GM18907 (cell line): ENCODE measurements around the gene TOMM40L.
"Not testable (repeated sequence)": the region's sequence is repeated elsewhere in the genome, so short reads cannot be mapped to it uniquely, and the experiment has no call there.

Experiments used
- ATAC-seq: cut with Tn5 transposase; IDR thresholded peaks from one replicate; pipeline ENCODE4 v1.9.1; 2021; ENCODE audit warnings: mild to moderate bottlenecking, moderate library complexity; ENCODE audit not compliant: unreplicated experiment

Gene TOMM40L

GRCh38 chr1:161250100-161250499 lies 24.2 kb downstream of the TOMM40L start:
- not testable (repeated sequence) for ATAC-seq

- ATAC-seq, result no peak
Observed at GRCh38 chr1:161250829-161251228, 25.0 kb downstream of the TOMM40L start.

- ATAC-seq, result no peak
Observed at GRCh38 chr1:161251579-161251978, 25.7 kb downstream of the TOMM40L start.

GRCh38 chr1:161255302-161255701 lies 29.4 kb downstream of the TOMM40L start:
- ATAC-seq, result not testable (repeated sequence)

- not testable (repeated sequence) for ATAC-seq
Observed at GRCh38 chr1:161255955-161256520, 30.2 kb downstream of the TOMM40L start.

- not testable (repeated sequence) for ATAC-seq
Observed at GRCh38 chr1:161257109-161257508, 31.2 kb downstream of the TOMM40L start.

GRCh38 chr1:161258439-161259344 lies 32.8 kb downstream of the TOMM40L start, which contains the start of gene PCP4L1:
Gene PCP4L1 (plus strand): TSS chr1:161258745. CDS start chr1:161258975, 230 bp downstream.
- peak; percentile 62 for ATAC-seq

- ATAC-seq, result no peak
Observed at GRCh38 chr1:161259345-161259702, 33.5 kb downstream of the TOMM40L start.

GRCh38 chr1:161259765-161260164 lies 33.9 kb downstream of the TOMM40L start:
- no peak for ATAC-seq

GRCh38 chr1:161260376-161261260 lies 34.8 kb downstream of the TOMM40L start:
- no peak for ATAC-seq

GRCh38 chr1:161261261-161262235 lies 35.7 kb downstream of the TOMM40L start:
- no peak for ATAC-seq

GRCh38 chr1:161265305-161265704 lies 39.4 kb downstream of the TOMM40L start:
- ATAC-seq, result no peak

- no peak for ATAC-seq
Observed at GRCh38 chr1:161266202-161266601, 40.3 kb downstream of the TOMM40L start.

GRCh38 chr1:161266836-161267235 lies 41.0 kb downstream of the TOMM40L start:
- no peak for ATAC-seq

- no peak for ATAC-seq
Observed at GRCh38 chr1:161267321-161267720, 41.5 kb downstream of the TOMM40L start.

GRCh38 chr1:161273402-161273801 lies 47.5 kb downstream of the TOMM40L start:
- ATAC-seq, result no peak

- no peak for ATAC-seq
Observed at GRCh38 chr1:161274874-161275273, 49.0 kb downstream of the TOMM40L start.
